Measurements from ENCODE around the gene TLNRD1.

The TLNRD1 gene

GRCh38 chr15:81015621-81016488 lies 15.1 kb downstream of the TLNRD1 start:
- TF ChIP-seq CTCF (IDR thresholded peaks at IDR 0.05; ENCODE audit: low read length) (no peak), EZH2 (IDR thresholded peaks at IDR 0.05; ENCODE audit: borderline replicate concordance, low read length) (no peak)
- Histone ChIP-seq H3K27ac (ENCODE audit: low read depth, low read length, poor library complexity, severe bottlenecking) (no peak overlapping the region), H2AFZ (ENCODE audit: low read length) (no peak overlapping the region)

GRCh38 chr15:81016489-81017068 lies 15.9 kb downstream of the TLNRD1 start:
- H3K9me3 ChIP-seq (ENCODE audit: low read length) = no peaks in the 10 kb centered on the region
- H3K27me3 ChIP-seq (ENCODE audit: insufficient read depth, low read length) = no peaks in the 10 kb centered on the region
- H3K9me2 ChIP-seq (ENCODE audit: low read depth, low read length) = no peaks in the 10 kb centered on the region
- no peak overlapping the region for H3K4me2 ChIP-seq (ENCODE audit: low read length)
- no peaks in the 10 kb centered on the region for H3K36me3 ChIP-seq (ENCODE audit: insufficient read depth, low read length)
- no peak overlapping the region for H3K27ac ChIP-seq (ENCODE audit: low read depth, low read length, poor library complexity, severe bottlenecking)
- no peak overlapping the region for H3K9ac ChIP-seq (ENCODE audit: low read length)
- TF ChIP-seq EZH2 (IDR thresholded peaks at IDR 0.05; ENCODE audit: borderline replicate concordance, low read length) = no peak
- TF ChIP-seq CTCF (IDR thresholded peaks at IDR 0.05; ENCODE audit: low read length) = no peak
- H3F3A ChIP-seq (ENCODE audit: insufficient read depth, low read length) = no peaks in the 10 kb centered on the region
- no peak overlapping the region for H2AFZ ChIP-seq (ENCODE audit: low read length)
- no peaks in the 10 kb centered on the region for H4K20me1 ChIP-seq (ENCODE audit: insufficient read depth, low read length)
- H3K79me2 ChIP-seq (ENCODE audit: insufficient read depth, low read length) = no peaks in the 10 kb centered on the region
- H3K4me1 ChIP-seq (ENCODE audit: insufficient read depth, low read length, severe bottlenecking) = no peaks in the 10 kb centered on the region
- H3K4me3 ChIP-seq (ENCODE audit: low read depth, low read length, poor library complexity, severe bottlenecking) = no peak overlapping the region

More at GRCh38 chr15:81015621-81016488, 15.1 kb downstream of the TLNRD1 start:
- Histone ChIP-seq H3K4me1 (ENCODE audit: insufficient read depth, low read length, severe bottlenecking) (no peaks in the 10 kb centered on the region), H3K9ac (ENCODE audit: low read length) (no peak overlapping the region), H3F3A (ENCODE audit: insufficient read depth, low read length) (no peaks in the 10 kb centered on the region), H3K9me2 (ENCODE audit: low read depth, low read length) (no peaks in the 10 kb centered on the region), H3K9me3 (ENCODE audit: low read length) (no peaks in the 10 kb centered on the region), H3K36me3 (ENCODE audit: insufficient read depth, low read length) (no peaks in the 10 kb centered on the region), H4K20me1 (ENCODE audit: insufficient read depth, low read length) (no peaks in the 10 kb centered on the region), H3K27me3 (ENCODE audit: insufficient read depth, low read length) (no peaks in the 10 kb centered on the region), H3K79me2 (ENCODE audit: insufficient read depth, low read length) (no peaks in the 10 kb centered on the region), H3K4me2 (ENCODE audit: low read length) (no peak overlapping the region), H3K4me3 (ENCODE audit: low read depth, low read length, poor library complexity, severe bottlenecking) (no peak overlapping the region)

- Histone ChIP-seq H3K79me2 (ENCODE audit: insufficient read depth, low read length) (no peaks in the 10 kb centered on the region), H3K4me1 (ENCODE audit: insufficient read depth, low read length, severe bottlenecking) (no peaks in the 10 kb centered on the region), H3K4me2 (ENCODE audit: low read length) (no peak overlapping the region), H3K9ac (ENCODE audit: low read length) (no peak overlapping the region), H3K36me3 (ENCODE audit: insufficient read depth, low read length) (no peaks in the 10 kb centered on the region), H3K9me2 (ENCODE audit: low read depth, low read length) (no peaks in the 10 kb centered on the region), H3K9me3 (ENCODE audit: low read length) (no peaks in the 10 kb centered on the region), H3K27ac (ENCODE audit: low read depth, low read length, poor library complexity, severe bottlenecking) (no peak overlapping the region), H3K4me3 (ENCODE audit: low read depth, low read length, poor library complexity, severe bottlenecking) (no peak overlapping the region), H3K27me3 (ENCODE audit: insufficient read depth, low read length) (no peaks in the 10 kb centered on the region), H4K20me1 (ENCODE audit: insufficient read depth, low read length) (no peaks in the 10 kb centered on the region), H3F3A (ENCODE audit: insufficient read depth, low read length) (no peaks in the 10 kb centered on the region), H2AFZ (ENCODE audit: low read length) (no peak overlapping the region)
- TF ChIP-seq EZH2 (IDR thresholded peaks at IDR 0.05; ENCODE audit: borderline replicate concordance, low read length) (no peak), CTCF (IDR thresholded peaks at IDR 0.05; ENCODE audit: low read length) (no peak)
Measured at GRCh38 chr15:81018197-81018596, 17.5 kb downstream of the TLNRD1 start.

All from OCI-LY1 (cell line).